GM19328 (cell line): Measurements from ENCODE around the gene CYP26B1.
A peak's percentile ranks its signal among the peaks of the same experiment; 100 is the strongest.

Experiments used
- ATAC-seq: cut with Tn5 transposase; IDR thresholded peaks from one replicate; pipeline ENCODE4 v1.9.1; 2021; ENCODE audit warnings: mild to moderate bottlenecking, moderate library complexity; ENCODE audit not compliant: unreplicated experiment

Gene CYP26B1

DNA sequence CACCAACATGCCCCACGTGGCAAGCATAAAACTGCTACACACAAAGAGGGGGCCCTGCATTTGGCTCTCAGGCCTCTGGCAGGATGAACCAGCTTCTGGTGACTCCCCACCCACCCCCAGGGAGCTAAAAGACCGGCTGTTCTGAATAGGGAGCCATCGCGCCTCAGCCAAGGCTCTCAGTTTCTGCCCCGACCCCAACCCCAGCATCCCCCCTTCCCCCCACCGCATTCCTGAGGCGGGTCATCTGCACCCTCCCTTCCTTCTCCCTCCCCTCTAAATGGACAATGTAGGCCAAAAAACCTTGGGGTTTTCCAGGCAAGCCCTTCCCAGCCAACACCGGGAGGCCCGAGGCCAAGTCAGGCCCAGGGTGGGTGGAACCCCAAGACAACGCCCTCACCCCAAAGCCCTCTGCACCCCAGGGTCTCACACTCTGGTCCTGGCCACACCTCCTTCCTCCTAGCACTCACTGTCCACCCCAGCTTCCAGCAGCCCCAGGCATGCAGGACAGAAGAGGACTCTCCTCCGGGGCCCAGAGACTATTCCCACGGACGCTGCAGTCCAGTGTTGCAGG lies 5.7 kb downstream of the CYP26B1 start:
- ATAC-seq, result no peak

DNA sequence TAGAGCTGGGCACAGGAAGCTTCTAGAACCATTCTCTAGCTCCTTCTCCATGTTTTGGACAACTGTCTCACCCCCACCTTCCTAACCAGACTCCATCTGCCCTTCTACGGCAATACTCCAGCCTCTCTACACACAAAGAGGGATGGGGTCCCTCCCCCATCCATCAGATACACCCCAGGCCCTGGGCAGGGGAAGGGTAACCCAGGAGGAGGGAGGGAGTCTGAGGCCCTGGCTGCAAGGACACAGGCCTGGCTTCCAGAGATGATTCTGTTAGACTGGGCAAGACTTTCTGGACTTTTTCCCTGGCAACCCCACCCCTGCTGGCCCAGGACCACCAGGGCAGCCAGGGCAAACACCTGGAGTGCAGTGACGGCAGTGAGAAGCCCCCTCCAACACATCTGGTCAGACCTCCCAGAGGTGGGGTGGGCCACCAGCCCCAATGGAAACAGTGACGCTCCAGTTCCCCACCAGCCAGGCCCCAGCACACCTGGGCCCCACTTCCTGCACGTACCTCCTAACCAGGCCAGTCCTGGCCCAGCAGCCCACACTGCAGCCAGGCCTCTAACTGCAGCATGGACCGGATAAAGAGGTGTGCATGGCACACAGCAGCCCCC lies 6.5 kb downstream of the CYP26B1 start:
- no peak for ATAC-seq

DNA sequence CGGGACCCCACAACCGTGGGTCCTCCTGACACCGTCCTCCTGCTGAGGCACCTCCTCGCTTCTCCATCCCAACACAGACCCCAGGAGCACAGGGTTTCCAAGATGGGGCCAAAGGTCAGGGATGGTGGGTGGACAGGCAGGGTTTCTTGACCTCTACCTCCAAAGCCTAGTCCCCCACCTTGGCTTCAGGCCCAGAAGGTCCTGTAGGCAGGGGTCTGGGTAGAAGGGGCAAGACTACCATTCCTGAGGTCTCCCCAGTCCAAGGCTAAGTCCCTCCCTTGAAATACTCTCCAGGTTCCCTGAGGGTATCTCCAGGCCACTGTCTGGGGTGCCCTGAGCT lies 7.1 kb downstream of the CYP26B1 start:
- no peak for ATAC-seq

DNA sequence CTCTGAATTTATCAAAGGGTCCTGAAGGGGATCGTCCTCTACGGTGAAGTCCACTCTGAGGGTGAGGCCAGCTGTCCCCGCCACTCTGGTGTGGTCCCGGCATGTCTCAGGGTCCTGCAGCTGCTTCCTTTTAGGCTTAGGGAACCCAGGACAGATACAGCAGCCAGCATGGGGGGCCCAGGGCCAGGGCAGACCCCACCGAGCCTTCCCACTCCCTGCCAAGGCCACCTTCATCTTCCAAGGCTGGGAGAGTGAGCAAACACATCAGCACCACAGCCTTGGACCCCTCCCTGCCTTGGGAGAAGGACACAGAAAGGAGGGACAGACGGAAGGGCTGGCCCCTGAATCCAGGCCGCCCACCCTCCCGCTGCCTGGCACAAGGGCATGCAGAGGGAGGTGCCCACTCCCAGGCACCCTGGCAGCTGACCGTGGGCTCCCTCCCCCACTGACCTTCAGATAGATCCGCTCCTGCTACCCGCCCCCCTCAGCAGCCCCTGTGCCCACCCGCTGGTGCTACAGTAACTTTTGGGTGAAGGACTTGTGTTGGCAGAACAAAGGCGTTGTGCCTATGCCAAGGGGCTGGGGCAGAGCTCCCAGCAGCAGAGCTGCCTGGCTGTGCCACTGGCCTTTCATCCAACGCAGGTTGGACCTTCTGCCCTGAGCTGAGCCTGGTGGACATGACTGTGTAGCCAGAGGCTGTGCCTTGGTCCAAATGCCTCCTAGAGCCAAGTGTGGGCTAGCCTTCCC lies 7.6 kb downstream of the CYP26B1 start:
- ATAC-seq, result no peak

DNA sequence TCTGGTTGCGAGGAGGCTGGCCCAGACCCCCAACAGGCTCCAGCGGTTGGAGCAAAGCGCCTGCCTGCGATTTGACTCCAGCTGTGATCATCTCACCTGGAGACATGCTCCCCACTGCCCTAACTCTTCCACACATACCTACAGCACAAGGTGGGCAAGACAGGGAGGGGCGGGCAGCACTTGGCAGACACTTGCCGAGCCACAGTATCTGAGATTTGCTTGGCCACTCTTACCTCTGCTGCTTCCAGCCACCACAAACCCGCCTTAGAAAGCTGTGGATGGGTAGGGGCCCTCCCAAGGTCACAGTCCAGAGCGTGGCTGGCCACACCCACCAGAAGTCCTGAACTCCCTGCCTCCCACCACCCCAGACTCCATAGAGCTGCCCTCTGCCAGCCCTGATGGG lies 8.2 kb downstream of the CYP26B1 start:
- no peak for ATAC-seq

DNA sequence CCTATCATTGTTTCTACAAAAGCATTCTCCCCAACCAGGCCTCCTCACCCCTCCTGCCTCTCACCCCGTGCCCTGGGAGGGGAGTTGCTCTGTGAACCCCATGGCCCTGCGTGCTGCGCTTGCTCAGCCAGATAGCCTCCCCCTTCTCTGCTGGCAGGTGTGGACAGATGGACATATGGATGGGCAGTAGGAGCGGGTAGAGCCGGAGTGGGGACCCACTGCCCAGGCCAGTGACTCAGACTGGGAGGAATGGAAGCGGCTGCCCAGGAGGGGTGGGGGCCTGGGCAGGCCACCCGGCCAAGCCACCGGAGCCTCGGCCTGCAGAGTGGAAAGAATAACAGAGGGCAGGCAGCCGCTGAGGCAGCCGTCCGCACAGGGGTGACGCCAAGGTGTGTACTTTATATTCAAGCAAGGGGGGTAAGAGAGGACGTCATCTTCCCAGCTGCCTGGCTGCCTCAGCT lies 8.7 kb downstream of the CYP26B1 start:
- no peak for ATAC-seq

DNA sequence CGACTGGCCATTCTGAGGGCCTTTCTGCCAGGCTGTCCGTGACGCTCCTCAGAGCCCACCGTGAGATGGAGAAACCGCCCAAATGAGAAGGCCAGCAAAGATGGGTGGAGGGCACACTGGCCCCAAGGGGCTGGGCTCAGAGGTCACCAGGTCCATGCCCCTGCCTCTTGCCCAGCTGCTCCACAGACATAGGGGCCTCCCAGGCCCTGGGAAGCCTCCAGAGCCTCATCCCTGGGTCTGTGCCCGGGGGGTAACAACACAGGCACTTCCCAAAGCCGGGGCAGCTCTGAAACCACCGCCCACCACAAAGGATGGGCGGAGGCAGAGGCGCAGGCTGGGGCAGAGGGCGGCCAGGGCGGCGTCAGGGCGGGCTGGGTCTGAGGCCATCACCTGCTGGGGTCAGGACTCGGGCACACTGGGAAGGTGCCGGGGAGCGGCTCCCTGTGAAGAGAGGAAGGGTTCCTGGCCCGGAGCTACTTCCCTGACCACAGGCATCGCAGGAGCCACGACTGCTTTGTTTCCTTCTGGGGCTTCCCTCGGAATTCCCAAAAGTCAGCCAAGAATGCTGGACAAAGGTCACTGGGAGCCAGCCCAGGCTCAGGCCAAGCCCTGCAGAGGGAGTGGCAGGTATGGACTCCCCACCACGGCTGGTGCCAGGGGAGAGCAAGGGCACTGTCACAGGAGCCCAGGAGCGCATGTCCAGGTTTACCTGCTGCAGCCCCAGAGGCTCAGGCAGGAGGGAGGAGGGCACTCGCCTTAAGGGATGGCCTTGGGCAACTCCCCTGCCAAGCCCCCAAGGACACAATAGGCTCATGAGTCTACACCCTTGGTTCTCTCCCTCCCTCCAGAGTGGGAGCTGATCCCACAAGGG lies 9.4 kb downstream of the CYP26B1 start:
- no peak for ATAC-seq

DNA sequence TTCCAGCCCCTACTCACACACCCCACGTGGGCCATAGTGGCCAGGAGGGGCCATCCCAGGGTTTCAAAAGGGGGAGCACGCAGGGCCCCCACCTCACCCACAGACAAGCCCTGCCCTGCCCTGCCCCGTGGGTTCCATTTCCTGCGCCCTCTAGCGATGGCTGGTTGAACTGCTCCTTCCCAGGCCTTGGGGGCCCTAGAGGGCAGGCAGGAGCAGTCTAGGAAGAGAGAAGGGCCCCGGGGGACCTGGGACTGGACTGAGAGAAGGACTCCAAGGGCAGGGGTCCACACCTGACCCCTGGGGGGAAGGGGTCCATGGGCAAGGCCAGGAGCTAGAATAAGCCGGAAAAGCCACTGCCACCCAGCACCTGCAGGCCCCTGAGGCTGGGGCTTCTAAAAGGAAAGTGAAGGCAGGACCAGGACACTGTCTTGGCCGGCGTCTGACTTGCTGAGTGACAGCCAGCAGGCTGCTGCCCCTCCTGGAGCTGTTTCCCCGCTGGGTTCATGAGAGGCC lies 10.1 kb downstream of the CYP26B1 start:
- peak; percentile 83 for ATAC-seq

DNA sequence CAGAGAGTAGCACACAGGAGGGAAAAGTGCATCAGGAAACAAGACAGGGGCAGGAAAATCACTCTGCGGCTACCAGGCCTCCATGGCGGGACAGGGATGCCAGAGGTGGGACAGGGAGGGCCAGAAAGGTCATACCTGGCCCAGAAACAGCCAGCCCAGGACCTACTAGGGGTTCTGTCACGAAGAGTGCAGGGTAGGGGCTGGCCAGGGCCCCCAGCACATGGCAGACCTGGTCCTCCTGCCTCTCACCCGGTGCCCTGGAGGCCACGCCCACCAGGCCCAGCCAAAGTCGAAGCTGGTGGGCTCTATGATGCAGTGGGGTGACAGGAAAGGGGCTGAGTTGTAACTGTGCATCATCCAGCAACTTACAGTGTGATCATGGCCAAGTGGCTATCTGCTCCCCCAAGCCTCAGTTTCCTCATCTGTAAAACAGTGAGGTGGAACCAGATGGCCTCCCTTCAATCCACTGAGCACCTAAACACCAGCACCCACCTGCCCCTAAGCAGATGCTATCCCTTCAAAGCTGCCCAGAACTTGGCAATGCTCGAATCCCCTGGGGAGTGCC lies 10.6 kb downstream of the CYP26B1 start:
- ATAC-seq, result no peak

DNA sequence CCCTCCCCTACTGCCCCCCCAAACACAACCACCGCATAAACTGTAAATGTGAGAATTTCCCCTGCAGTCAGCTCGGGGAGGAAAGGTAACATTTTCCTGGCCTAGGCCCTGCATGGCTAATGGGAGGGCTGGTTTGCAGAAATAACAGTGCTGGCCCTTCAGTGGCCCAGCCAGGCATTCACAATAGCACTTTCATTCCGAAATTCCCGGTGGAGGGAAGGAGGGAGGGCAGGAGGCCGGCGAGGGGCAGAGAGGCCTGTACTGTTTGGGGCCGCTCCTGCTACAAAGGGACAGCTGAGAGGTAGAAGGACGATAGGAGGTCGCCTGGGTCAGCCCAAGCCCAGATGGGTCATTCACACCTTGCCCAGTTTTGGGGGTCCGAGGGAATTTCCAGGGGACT lies 11.3 kb downstream of the CYP26B1 start:
- no peak for ATAC-seq

DNA sequence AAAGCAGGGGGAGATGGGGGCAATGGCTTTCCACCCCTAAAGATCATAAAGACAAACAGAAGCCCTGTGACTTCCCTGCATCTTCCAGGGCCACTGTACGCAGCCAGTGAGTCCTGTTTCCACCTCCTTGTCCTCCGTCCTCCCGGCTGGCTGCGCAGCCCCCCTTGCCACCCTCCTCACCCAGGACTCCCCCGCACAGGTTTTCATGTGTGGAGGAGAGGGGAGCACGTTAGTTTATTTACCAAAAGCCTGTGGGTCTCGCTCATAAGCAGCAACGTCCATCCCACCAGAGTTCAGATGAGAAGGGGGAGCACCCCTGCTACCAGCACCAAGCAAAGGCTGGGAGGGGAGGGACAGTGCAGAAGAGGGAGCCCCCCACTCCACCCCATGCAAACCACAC lies 11.7 kb downstream of the CYP26B1 start:
- ATAC-seq, result no peak

DNA sequence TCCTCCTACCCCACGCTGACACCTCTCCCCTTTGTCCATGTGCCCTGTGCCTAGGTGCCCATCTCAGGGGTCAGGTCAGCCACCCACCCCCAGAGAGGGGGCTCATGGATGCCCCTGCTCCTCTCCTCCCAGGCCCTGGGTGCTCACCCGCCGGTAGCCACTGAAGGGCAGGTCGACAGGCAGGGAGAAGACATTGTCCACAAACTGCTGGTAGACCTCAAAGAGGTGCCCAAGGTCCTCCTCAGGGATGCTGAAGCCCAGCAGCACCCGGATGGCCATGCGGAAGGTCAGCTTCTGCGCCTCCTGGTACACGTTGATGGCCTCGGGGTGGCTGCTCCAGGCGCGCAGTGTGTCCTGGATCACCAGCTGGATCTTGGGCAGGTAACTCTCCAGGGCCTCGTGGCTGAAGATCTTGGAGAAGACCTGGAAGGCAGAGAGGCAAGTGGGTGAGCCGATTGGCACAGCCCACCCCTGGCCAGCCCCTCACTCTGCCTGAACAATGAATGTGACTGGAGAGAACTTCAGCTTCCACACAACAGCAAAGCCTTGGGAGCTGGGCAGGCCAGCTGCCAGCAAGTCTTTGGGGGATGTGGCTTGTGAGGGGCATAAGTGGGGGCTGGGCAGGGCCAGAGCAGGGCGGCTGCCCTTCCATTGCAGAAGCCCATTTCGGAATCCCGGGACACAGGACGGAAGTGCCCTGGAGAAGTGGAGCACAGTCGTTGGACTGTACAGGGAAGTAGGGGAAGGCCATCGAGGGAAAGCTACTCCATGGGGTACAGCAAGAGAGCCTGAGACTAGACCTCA lies 12.5 kb downstream of the CYP26B1 start:
- ATAC-seq, result no peak

DNA sequence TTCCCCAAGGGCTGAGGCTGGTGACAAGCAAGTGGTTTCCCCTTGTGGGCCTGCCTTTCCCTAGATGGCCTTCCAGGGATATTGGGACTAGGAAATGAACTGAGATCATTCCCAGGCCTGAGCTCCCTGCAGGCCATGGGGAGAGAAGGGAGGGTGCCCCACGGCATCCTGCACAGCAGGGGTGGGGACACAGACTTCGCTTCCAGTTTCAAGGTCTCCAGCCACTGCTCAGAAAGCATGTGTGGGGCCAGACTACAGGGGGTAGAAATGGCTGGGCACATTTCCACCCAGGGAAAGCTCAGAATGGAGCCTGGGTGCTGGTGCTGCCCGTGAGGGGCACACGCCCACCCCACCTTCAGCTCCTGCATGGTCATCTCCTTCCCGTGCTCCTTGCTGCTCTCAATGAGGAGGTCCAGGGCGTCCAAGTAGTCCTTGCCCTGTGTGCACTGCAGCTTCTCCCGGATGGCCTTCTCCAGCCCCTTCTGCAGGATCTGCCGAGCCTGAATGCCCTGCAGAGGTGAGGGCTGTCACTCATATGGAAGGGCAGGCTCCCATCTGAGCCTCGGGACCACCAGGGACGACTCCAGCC lies 13.2 kb downstream of the CYP26B1 start:
- ATAC-seq, result no peak

DNA sequence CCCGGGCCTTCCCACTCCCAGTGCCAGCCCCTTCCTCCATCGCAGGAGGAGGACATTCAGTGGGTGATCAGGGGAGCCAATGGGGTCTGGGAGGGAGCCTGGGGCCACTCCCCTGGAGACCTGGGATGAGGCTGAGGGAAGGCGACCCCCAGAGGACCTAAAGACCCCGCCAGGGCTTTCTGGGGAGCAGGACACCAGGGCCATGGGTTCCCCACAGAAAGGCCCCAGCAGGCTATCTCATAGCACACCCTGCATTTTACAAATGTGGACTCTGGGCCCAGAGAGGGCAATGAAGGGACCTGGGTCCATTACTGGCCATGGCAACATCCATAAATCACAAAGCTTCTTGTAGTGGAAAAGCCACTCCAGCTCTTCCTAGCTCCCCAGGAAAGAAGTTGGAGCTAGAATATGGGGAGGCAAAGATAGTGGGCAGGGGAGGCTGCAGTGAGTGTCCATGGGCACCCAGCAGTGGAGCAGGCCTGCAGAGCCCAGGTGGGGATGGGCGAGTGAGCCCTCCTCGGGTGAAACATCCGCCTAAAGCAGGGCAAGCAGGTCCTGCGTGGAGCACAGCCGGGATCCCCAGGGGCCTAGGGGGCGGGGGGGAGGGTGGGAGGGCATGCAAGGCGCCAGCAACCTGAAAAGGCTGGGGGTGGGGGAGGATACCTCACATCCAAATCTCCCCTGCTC lies 13.8 kb downstream of the CYP26B1 start:
- ATAC-seq, result no peak

DNA sequence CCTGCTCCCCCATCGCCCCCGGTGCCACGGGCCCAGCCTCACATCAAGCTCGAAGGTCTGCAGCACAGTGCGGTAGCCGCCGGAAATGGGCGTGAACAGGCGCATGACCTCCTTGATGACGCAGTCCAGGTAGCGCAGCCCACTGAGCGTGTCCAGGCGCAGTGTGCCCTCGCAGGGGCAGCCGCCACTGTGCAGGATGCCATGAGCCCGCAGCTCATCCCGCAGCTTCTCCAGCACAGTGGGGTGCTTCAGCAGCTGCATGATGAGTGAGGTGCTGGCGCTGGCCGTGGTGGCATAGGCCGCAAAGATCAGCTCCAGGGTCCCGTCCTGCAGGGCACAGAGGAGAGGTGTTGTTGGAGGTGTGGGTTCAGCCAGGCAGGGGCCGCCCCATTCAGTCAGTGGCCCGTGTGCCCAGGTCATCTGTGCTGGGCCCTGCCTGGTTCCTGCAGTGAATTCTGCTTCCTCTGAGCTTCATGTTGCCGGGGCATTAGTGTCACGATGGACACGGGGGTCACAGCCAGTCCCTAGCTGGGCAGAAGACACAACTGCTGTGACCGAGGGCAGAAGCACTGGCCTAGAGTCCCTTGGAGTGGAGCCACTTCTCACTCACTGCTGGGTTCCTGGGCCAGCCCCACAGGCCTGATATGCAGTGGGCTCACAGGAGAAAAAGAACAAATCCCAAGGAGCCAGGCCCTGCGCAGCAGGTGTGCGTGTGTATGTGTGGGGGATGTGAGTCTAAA lies 14.5 kb downstream of the CYP26B1 start:
- ATAC-seq, result no peak

DNA sequence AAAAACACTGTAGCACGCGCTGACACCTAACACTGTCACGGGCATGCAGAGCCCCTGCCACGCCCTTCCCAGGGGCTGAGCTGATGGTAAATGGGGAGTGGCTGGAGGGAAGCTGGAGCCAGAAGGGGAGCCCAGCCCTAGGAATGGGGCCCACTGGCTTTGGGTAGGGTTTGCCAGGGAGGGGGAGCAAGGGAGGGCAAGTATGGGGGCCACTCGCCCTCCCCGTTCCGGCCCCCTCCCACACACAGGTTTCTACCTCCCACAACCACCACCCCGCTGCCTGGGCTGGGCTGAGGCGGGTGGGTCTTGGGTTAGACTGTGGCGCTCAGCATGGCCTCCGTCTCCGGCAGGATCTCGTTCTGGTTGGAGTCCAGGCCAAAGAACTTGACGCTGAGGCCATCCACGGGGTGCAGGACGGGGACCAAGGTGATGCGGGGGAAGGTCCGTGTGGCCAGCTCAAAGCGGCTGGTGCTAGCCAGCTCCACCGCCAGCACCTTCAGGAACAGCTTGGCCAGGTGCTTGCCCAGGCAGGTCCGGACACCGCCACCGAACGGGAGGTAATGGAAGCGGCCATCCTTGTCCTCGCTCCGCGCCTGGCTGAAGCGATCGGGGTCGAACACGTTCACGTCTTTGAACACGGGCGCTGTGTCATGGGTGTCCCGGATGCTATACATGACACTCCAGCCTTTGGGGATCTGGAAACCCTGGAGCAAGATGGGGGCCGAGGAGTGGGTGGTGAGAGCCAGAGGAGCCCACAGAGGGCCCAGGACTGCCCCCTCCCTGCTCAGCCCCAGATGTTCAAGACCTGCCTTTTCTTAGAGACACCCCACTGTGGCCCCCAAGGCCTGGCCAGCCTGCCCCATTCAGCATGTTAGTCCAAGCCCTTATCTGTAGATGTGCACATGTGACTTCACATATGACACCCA lies 15.5 kb downstream of the CYP26B1 start:
- no peak for ATAC-seq

DNA sequence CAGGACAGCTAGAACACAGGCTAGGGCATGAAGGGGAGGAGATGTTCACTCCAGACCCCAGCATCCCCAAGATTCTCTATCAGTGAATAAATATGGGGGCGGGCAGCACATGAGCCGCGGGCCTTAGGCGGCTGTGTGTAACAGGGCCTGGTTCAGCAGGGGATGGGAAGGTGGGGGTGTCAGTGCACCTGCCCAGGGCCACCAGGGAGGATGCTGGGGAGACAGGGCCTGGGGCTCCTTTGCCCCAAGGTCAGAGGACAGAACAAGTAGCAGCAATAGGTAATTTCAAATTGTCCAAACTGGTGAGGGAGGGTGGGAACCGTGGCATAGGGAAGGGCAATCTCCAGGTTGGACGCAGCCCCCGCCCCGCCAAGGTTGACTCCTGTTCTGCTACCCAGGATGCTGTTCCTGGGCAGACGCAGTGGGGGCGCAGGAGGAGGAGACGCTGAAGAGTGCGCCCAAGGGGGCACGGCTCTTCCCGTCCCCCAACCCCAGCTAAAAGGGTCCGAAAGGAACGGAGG lies 16.2 kb downstream of the CYP26B1 start:
- ATAC-seq, result no peak
